GM21529 (cell line): ENCODE data around the gene MIPOL1.
"Not testable (repeated sequence)": the region's sequence is repeated elsewhere in the genome, so short reads cannot be mapped to it uniquely, and the experiment has no call there.

Experiments
- ATAC-seq: cut with Tn5 transposase; IDR thresholded peaks from one replicate; pipeline ENCODE4 v1.9.1; 2021; ENCODE audit not compliant: unreplicated experiment

Gene MIPOL1

GRCh38 chr14:37452323-37452722 lies 254.6 kb downstream of the MIPOL1 start:
- no peak for ATAC-seq

- ATAC-seq, result no peak
These were observed 256.2 kb downstream of the MIPOL1 start for GRCh38 chr14:37453985-37454384.

GRCh38 chr14:37457334-37457733 lies 259.6 kb downstream of the MIPOL1 start:
- no peak for ATAC-seq

- not testable (repeated sequence) for ATAC-seq
These were observed 264.7 kb downstream of the MIPOL1 start for GRCh38 chr14:37462426-37462825.

- ATAC-seq, result no peak
These were observed 266.6 kb downstream of the MIPOL1 start for GRCh38 chr14:37464192-37464858.

GRCh38 chr14:37466003-37466622 lies 268.4 kb downstream of the MIPOL1 start:
- ATAC-seq, result no peak

GRCh38 chr14:37466623-37467088 lies 268.9 kb downstream of the MIPOL1 start:
- no peak for ATAC-seq

- no peak for ATAC-seq
These were observed 271.9 kb downstream of the MIPOL1 start for GRCh38 chr14:37469650-37470049.

- ATAC-seq, result no peak
These were observed 272.5 kb downstream of the MIPOL1 start for GRCh38 chr14:37470251-37470650.

GRCh38 chr14:37472906-37473305 lies 275.2 kb downstream of the MIPOL1 start:
- no peak for ATAC-seq

- no peak for ATAC-seq
These were observed 276.5 kb downstream of the MIPOL1 start for GRCh38 chr14:37474191-37474590.

- ATAC-seq, result no peak
These were observed 282.9 kb downstream of the MIPOL1 start for GRCh38 chr14:37480446-37481290.

- ATAC-seq, result no peak
These were observed 284.7 kb downstream of the MIPOL1 start for GRCh38 chr14:37482428-37482827.

GRCh38 chr14:37483672-37484071 lies 285.9 kb downstream of the MIPOL1 start:
- ATAC-seq, result no peak

GRCh38 chr14:37490607-37491006 lies 292.9 kb downstream of the MIPOL1 start:
- ATAC-seq, result no peak

- ATAC-seq, result no peak
These were observed 293.3 kb downstream of the MIPOL1 start for GRCh38 chr14:37491076-37491475.

GRCh38 chr14:37493606-37494005 lies 295.9 kb downstream of the MIPOL1 start:
- ATAC-seq, result no peak

GRCh38 chr14:37497422-37497821 lies 299.7 kb downstream of the MIPOL1 start:
- ATAC-seq, result no peak

- ATAC-seq, result no peak
These were observed 304.1 kb downstream of the MIPOL1 start for GRCh38 chr14:37501877-37502276.

- ATAC-seq, result no peak
These were observed 310.8 kb downstream of the MIPOL1 start for GRCh38 chr14:37508503-37508902.

GRCh38 chr14:37512173-37512572 lies 314.4 kb downstream of the MIPOL1 start:
- ATAC-seq, result no peak

GRCh38 chr14:37515771-37516170 lies 318.0 kb downstream of the MIPOL1 start:
- ATAC-seq, result no peak
